Activated T-helper 17 cell treated with anti-CD3 and anti-CD28 coated beads, Interleukin-2, amount 50 U/mL, for 72 hours (primary cell): ENCODE data around the gene KRTAP3-1. TPM values are rescaled to one million over a fixed set of nuclear protein-coding genes. Genes with fewer than 3 reads are reported as not detected.
"Not testable (repeated sequence)": the region's sequence is repeated elsewhere in the genome, so short reads cannot be mapped to it uniquely, and the experiment has no call there.

Experiments
- ATAC-seq: fragments of 150-1000 bp; cut with Tn5 transposase; replicated peaks from 2 replicates; pipeline ENCODE4 v1.10.0; 2021; ENCODE audit warnings: mild to moderate bottlenecking, moderate library complexity
- H3K27ac Mint-ChIP-seq: one replicate; pipeline ENCODE4 v1.8.0; 2022; ENCODE audit warnings: mixed read lengths
- H3K27me3 Mint-ChIP-seq: one replicate; pipeline ENCODE4 v1.8.0; 2022; ENCODE audit warnings: mixed read lengths
- H3K36me3 Mint-ChIP-seq: one replicate; pipeline ENCODE4 v1.8.0; 2022; ENCODE audit warnings: low read depth, mild to moderate bottlenecking, mixed read lengths
- H3K4me1 Mint-ChIP-seq: one replicate; pipeline ENCODE4 v1.8.0; 2022; ENCODE audit warnings: mixed read lengths
- H3K4me3 Mint-ChIP-seq: one replicate; pipeline ENCODE4 v1.8.0; 2022; ENCODE audit warnings: mild to moderate bottlenecking, mixed read lengths
- H3K9me3 Mint-ChIP-seq: one replicate; pipeline ENCODE4 v1.8.0; 2022; ENCODE audit warnings: mixed read lengths
- total RNA-seq, 2 donors: library from RNA; stranded (reverse); gene quantifications; one replicate each; pipeline ENCODE4 v1.2.3, GENCODE V29; 2022

The KRTAP3-1 gene
- total RNA-seq, 2 donors from 2014 or later = not detected

GRCh38 chr17:41003926-41004325 lies 5.0 kb downstream of the KRTAP3-1 start:
- Mint-ChIP-seq H3K27me3 (peaks cover 20% of the 10 kb centered on the region), H3K4me1 (no peaks in the 10 kb centered on the region), H3K9me3 (no peaks in the 10 kb centered on the region), H3K4me3 (no peak overlapping the region), H3K27ac (no peak overlapping the region), H3K36me3 (no peaks in the 10 kb centered on the region)
- ATAC-seq = no peak

- peaks cover 27% of the 10 kb centered on the region for H3K27me3 Mint-ChIP-seq
- H3K27ac Mint-ChIP-seq = no peak overlapping the region
- no peak overlapping the region for H3K4me3 Mint-ChIP-seq
- H3K36me3 Mint-ChIP-seq = no peaks in the 10 kb centered on the region
- ATAC-seq = peak; percentile 31
- no peaks in the 10 kb centered on the region for H3K9me3 Mint-ChIP-seq
- H3K4me1 Mint-ChIP-seq = no peaks in the 10 kb centered on the region
Observed at GRCh38 chr17:41002814-41003213, 6.1 kb downstream of the KRTAP3-1 start.

- no peak for ATAC-seq
- Mint-ChIP-seq H3K9me3 (no peaks in the 10 kb centered on the region), H3K36me3 (no peaks in the 10 kb centered on the region), H3K27ac (no peak overlapping the region), H3K27me3 (peaks cover 37% of the 10 kb centered on the region), H3K4me3 (no peak overlapping the region), H3K4me1 (no peaks in the 10 kb centered on the region)
Observed at GRCh38 chr17:41001795-41002194, 7.1 kb downstream of the KRTAP3-1 start.

GRCh38 chr17:40999563-40999962 lies 9.4 kb downstream of the KRTAP3-1 start, which contains the start of gene KRTAP3-2:
KRTAP3-2 (minus strand) TSS chr17:40999906; CDS start chr17:40999853, 53 bp downstream.
- not testable (repeated sequence) for H3K36me3 Mint-ChIP-seq, H3K4me1 Mint-ChIP-seq
- H3K27me3 Mint-ChIP-seq = peaks cover 44% of the 10 kb centered on the region

GRCh38 chr17:40997361-40997760 lies 11.6 kb downstream of the KRTAP3-1 start:
- Mint-ChIP-seq H3K4me3 (no peak overlapping the region), H3K4me1 (no peaks in the 10 kb centered on the region), H3K27me3 (peaks cover 51% of the 10 kb centered on the region), H3K9me3 (no peaks in the 10 kb centered on the region), H3K27ac (no peak overlapping the region), H3K36me3 (no peaks in the 10 kb centered on the region)
- ATAC-seq = no peak

More at GRCh38 chr17:40999563-40999962, 9.4 kb downstream of the KRTAP3-1 start, which contains the start of gene KRTAP3-2:
- H3K9me3 Mint-ChIP-seq, ATAC-seq, H3K27ac Mint-ChIP-seq, H3K4me3 Mint-ChIP-seq: not testable (repeated sequence)

GRCh38 chr17:40996829-40997228 lies 12.1 kb downstream of the KRTAP3-1 start:
- no peaks in the 10 kb centered on the region for H3K4me1 Mint-ChIP-seq
- no peak for ATAC-seq

GRCh38 chr17:40995116-40995515 lies 13.8 kb downstream of the KRTAP3-1 start:
- H3K27ac Mint-ChIP-seq = no peak overlapping the region
- peaks cover 53% of the 10 kb centered on the region for H3K27me3 Mint-ChIP-seq
- H3K4me1 Mint-ChIP-seq = no peaks in the 10 kb centered on the region
- ATAC-seq = no peak
- no peak overlapping the region for H3K4me3 Mint-ChIP-seq
- H3K9me3 Mint-ChIP-seq = no peaks in the 10 kb centered on the region
- H3K36me3 Mint-ChIP-seq = no peaks in the 10 kb centered on the region

More at GRCh38 chr17:40996829-40997228, 12.1 kb downstream of the KRTAP3-1 start:
- H3K4me3 Mint-ChIP-seq = no peak overlapping the region
- H3K27ac Mint-ChIP-seq = no peak overlapping the region
- peaks cover 54% of the 10 kb centered on the region for H3K27me3 Mint-ChIP-seq
- H3K9me3 Mint-ChIP-seq = no peaks in the 10 kb centered on the region
- no peaks in the 10 kb centered on the region for H3K36me3 Mint-ChIP-seq

GRCh38 chr17:40993839-40994238 lies 15.1 kb downstream of the KRTAP3-1 start, which contains the start of gene KRTAP3-3:
KRTAP3-3 (minus strand) TSS chr17:40994164; CDS start chr17:40994097, 67 bp downstream.
- H3K4me3 Mint-ChIP-seq = no peak within 1 kb of the TSS
- no peaks in the 10 kb centered on the region for H3K9me3 Mint-ChIP-seq
- H3K27me3 Mint-ChIP-seq = peaks cover 51% of the 10 kb centered on the region
- H3K36me3 Mint-ChIP-seq = no peaks in the 10 kb centered on the region
- no peak for ATAC-seq
- no peaks in the 10 kb centered on the region for H3K4me1 Mint-ChIP-seq
- H3K27ac Mint-ChIP-seq = no peak within 1 kb of the TSS

GRCh38 chr17:40993084-40993483 lies 15.8 kb downstream of the KRTAP3-1 start:
- H3K9me3 Mint-ChIP-seq = no peaks in the 10 kb centered on the region
- no peaks in the 10 kb centered on the region for H3K4me1 Mint-ChIP-seq
- no peak overlapping the region for H3K4me3 Mint-ChIP-seq
- H3K36me3 Mint-ChIP-seq = no peaks in the 10 kb centered on the region
- peaks cover 46% of the 10 kb centered on the region for H3K27me3 Mint-ChIP-seq
- ATAC-seq = no peak
- H3K27ac Mint-ChIP-seq = no peak overlapping the region

- no peak overlapping the region for H3K4me3 Mint-ChIP-seq
- no peak for ATAC-seq
- H3K9me3 Mint-ChIP-seq = no peaks in the 10 kb centered on the region
- H3K36me3 Mint-ChIP-seq = no peaks in the 10 kb centered on the region
- H3K27ac Mint-ChIP-seq = no peak overlapping the region
- no peaks in the 10 kb centered on the region for H3K4me1 Mint-ChIP-seq
- peaks cover 44% of the 10 kb centered on the region for H3K27me3 Mint-ChIP-seq
Observed at GRCh38 chr17:40992666-40993065, 16.3 kb downstream of the KRTAP3-1 start.

GRCh38 chr17:40986920-40987319 lies 22.0 kb downstream of the KRTAP3-1 start:
- Mint-ChIP-seq H3K4me3 (no peak overlapping the region), H3K4me1 (no peaks in the 10 kb centered on the region)
- ATAC-seq = no peak

GRCh38 chr17:40984226-40984625 lies 24.7 kb downstream of the KRTAP3-1 start, which contains the start of gene KRT40:
KRT40 (minus strand) TSS chr17:40984326; CDS start chr17:40984273, 53 bp downstream.
- Mint-ChIP-seq H3K27me3 (peaks cover 25% of the 10 kb centered on the region), H3K4me1 (no peaks in the 10 kb centered on the region)

More at GRCh38 chr17:40986920-40987319, 22.0 kb downstream of the KRTAP3-1 start:
- H3K27me3 Mint-ChIP-seq = peaks cover 22% of the 10 kb centered on the region
- no peaks in the 10 kb centered on the region for H3K9me3 Mint-ChIP-seq
- no peak overlapping the region for H3K27ac Mint-ChIP-seq
- no peaks in the 10 kb centered on the region for H3K36me3 Mint-ChIP-seq

GRCh38 chr17:40981115-40981514 lies 27.8 kb downstream of the KRTAP3-1 start:
- Mint-ChIP-seq H3K27ac (no peak overlapping the region), H3K9me3 (no peaks in the 10 kb centered on the region), H3K27me3 (peaks cover 26% of the 10 kb centered on the region), H3K4me3 (no peak overlapping the region), H3K36me3 (no peaks in the 10 kb centered on the region), H3K4me1 (no peaks in the 10 kb centered on the region)
- no peak for ATAC-seq

More at GRCh38 chr17:40984226-40984625, 24.7 kb downstream of the KRTAP3-1 start, which contains the start of gene KRT40:
- ATAC-seq = no peak
- Mint-ChIP-seq H3K4me3 (no peak within 1 kb of the TSS), H3K27ac (no peak within 1 kb of the TSS), H3K36me3 (no peaks in the 10 kb centered on the region), H3K9me3 (no peaks in the 10 kb centered on the region)

GRCh38 chr17:40980596-40980995 lies 28.3 kb downstream of the KRTAP3-1 start:
- Mint-ChIP-seq H3K9me3 (no peaks in the 10 kb centered on the region), H3K36me3 (no peaks in the 10 kb centered on the region), H3K27ac (no peak overlapping the region), H3K4me3 (no peak overlapping the region), H3K4me1 (no peaks in the 10 kb centered on the region), H3K27me3 (peaks cover 22% of the 10 kb centered on the region)
- ATAC-seq = no peak

- peaks cover 27% of the 10 kb centered on the region for H3K27me3 Mint-ChIP-seq
- H3K4me1 Mint-ChIP-seq = no peaks in the 10 kb centered on the region
Observed at GRCh38 chr17:40980117-40980516, 28.8 kb downstream of the KRTAP3-1 start.

More at GRCh38 chr17:40980117-40980516, 28.8 kb downstream of the KRTAP3-1 start:
- H3K9me3 Mint-ChIP-seq = no peaks in the 10 kb centered on the region
- ATAC-seq = no peak
- H3K4me3 Mint-ChIP-seq = no peak overlapping the region
- no peak overlapping the region for H3K27ac Mint-ChIP-seq
- H3K36me3 Mint-ChIP-seq = no peaks in the 10 kb centered on the region
